Thymus (tissue), 11 donors: Measurements from ENCODE around the gene BRD7. TPM values are rescaled to one million over a fixed set of nuclear protein-coding genes. Genes with fewer than 3 reads are reported as not detected.

Experiments used
- DNase-seq, 9 donors: peaks; one replicate each; pipeline ENCODE4 v3.0.0-alpha.2; 2013; ENCODE audit warnings: low spot score in 9 of 9, low read depth in 6 of 9, missing footprints in 1 of 9
- H3K27ac ChIP-seq, 2 donors: one replicate each; pipeline ENCODE4 v1.5.1; 2013; ENCODE audit warnings: control low read depth in 1 of 2, low read depth in 1 of 2, low read length in 1 of 2, mild to moderate bottlenecking in 1 of 2, moderate library complexity in 1 of 2
- H3K27me3 ChIP-seq, 2 donors: one replicate each; pipeline ENCODE4 v1.5.1; 2013; ENCODE audit warnings: low read length in 1 of 2; ENCODE audit not compliant: control insufficient read depth in 2 of 2, insufficient read depth in 1 of 2
- H3K36me3 ChIP-seq, 2 donors: one replicate each; pipeline ENCODE4 v1.5.1; 2013; ENCODE audit warnings: low read length in 1 of 2, mild to moderate bottlenecking in 1 of 2, moderate library complexity in 1 of 2; ENCODE audit not compliant: control insufficient read depth in 2 of 2, insufficient read depth in 2 of 2
- H3K4me1 ChIP-seq, 2 donors: one replicate each; pipeline ENCODE4 v1.5.1; 2013; ENCODE audit warnings: low read length in 2 of 2; ENCODE audit not compliant: control insufficient read depth in 2 of 2, insufficient read depth in 2 of 2
- H3K4me3 ChIP-seq, 2 donors: one replicate each; pipeline ENCODE4 v1.5.1; 2013; ENCODE audit warnings: low read length in 2 of 2, control low read depth in 1 of 2, mild to moderate bottlenecking in 1 of 2
- H3K9me3 ChIP-seq, 2 donors: one replicate each; pipeline ENCODE4 v1.5.1; 2013; ENCODE audit warnings: low read length in 1 of 2, mild to moderate bottlenecking in 1 of 2; ENCODE audit not compliant: control insufficient read depth in 2 of 2, insufficient read depth in 1 of 2
- WGBS: extraction: QIAGEN DNeasy Blood & Tissue Kit; methylation state at CpG from one replicate; pipeline ENCODE4 v1.1.7; 2013; 5-methylcytosine and 5-hydroxymethylcytosine counted together
- polyA plus RNA-seq: library from polyadenylated mRNA; stranded (reverse); fragments of 200-250 nt; gene quantifications from one replicate; pipeline ENCODE4 v1.2.3, GENCODE V29; 2013
- total RNA-seq: library from RNA; stranded (reverse); fragments of 120-200 nt; gene quantifications from one replicate; pipeline ENCODE4 v1.2.4, GENCODE V29; 2013
- donor health status: healthy.

The BRD7 gene
- total and polyA plus RNA-seq, 2 donors: 58.8 to 88.3 TPM

DNA sequence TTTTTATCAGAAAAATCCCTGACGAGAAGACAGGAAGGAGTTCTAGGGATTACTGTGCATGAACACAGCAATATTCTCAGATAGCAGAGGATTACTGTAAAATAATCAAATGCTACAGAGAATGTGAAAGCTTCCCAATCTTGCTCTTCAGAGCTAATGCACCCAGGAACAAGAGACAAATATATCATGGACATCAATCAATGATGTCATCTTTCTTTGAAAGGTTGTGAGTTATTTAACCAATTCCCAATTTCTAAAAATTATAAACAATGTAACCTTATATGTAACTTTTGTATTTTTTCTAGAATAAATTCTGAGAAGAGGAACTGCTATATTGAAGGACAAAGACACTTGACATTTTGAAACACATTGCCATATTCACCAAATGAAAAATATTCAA, 46.5 kb downstream of the BRD7 start:
- WGBS: 99% methylated on average over 1 of the region's 1 CpG
- no peak for DNase-seq
- no peak overlapping the region for H3K27ac ChIP-seq
- no peak overlapping the region for H3K4me3 ChIP-seq
- H3K27me3 ChIP-seq: no peaks in the 10 kb centered on the region
- no peaks in the 10 kb centered on the region for H3K4me1 ChIP-seq
- H3K36me3 ChIP-seq: peaks cover 47 to 87% of the 10 kb centered on the region in 2 donors
- no peaks in the 10 kb centered on the region for H3K9me3 ChIP-seq

DNA sequence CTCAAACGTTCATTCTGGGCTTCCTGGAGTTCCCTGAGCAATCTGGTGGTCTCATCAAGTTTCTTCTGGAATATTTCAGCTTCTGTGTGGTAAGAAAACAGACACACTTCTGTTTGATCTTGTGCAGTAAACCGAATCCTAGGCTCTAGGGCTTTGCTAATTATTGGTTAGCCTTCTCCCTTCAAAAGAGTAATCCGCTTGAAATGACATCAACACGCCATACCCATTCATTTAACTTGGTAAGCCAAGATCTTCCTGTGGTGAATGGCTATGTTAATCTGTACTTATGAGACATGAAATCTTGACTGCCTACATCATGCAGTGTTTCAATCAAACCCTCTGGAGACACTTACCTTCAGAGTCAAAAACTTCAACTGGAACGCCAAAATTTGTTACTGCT, 48.5 kb downstream of the BRD7 start:
- Histone ChIP-seq H3K36me3 (peaks cover 59 to 89% of the 10 kb centered on the region in 2 donors), H3K4me3 (no peak overlapping the region), H3K4me1 (no peaks in the 10 kb centered on the region), H3K9me3 (no peaks in the 10 kb centered on the region), H3K27me3 (no peaks in the 10 kb centered on the region), H3K27ac (no peak overlapping the region)
- DNase-seq: no peak
- WGBS: 95% methylated on average over 5 of the region's 5 CpGs

DNA sequence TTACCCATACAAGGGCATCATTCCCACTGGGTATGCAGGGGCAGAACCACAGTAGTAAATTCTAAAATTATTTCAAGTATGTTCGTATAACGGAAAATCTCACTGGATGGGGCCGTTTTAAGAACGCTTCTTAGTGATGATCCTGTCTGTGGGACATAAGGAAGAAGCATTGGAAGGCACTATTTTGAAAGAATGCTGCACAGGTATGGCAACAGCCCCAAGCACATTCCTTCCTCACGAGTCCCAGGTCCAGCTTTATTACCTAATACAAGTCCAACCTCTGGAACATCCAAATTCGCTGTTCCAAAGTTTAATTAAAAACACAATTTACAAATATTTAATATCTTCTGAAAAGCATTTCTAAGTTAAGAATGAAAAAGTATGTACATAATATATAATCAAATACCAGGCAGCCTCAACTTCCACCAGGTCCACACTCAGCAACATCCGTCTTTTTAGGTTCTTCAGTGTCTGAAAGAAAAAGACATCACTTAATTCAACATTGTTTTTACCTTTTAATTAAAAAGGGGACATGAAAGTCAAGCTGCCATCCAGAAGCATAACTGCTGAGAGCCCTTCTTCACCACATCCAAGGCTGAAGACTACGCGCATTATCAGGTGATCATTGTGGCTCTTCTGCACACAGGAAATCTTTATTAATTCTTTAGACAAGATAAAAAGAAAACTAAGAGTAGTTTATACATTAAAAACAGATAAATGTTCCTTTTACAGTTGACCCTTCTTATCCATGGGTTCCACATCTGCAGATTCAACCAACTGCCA, 49.8 kb downstream of the BRD7 start:
- no peaks in the 10 kb centered on the region for H3K4me1 ChIP-seq
- no peak overlapping the region for H3K4me3 ChIP-seq
- no peak for DNase-seq
- H3K9me3 ChIP-seq: no peaks in the 10 kb centered on the region
- WGBS: 92% methylated on average over 9 of the region's 9 CpGs
- peaks cover 59 to 89% of the 10 kb centered on the region in 2 donors for H3K36me3 ChIP-seq
- no peaks in the 10 kb centered on the region for H3K27me3 ChIP-seq
- no peak overlapping the region for H3K27ac ChIP-seq

DNA sequence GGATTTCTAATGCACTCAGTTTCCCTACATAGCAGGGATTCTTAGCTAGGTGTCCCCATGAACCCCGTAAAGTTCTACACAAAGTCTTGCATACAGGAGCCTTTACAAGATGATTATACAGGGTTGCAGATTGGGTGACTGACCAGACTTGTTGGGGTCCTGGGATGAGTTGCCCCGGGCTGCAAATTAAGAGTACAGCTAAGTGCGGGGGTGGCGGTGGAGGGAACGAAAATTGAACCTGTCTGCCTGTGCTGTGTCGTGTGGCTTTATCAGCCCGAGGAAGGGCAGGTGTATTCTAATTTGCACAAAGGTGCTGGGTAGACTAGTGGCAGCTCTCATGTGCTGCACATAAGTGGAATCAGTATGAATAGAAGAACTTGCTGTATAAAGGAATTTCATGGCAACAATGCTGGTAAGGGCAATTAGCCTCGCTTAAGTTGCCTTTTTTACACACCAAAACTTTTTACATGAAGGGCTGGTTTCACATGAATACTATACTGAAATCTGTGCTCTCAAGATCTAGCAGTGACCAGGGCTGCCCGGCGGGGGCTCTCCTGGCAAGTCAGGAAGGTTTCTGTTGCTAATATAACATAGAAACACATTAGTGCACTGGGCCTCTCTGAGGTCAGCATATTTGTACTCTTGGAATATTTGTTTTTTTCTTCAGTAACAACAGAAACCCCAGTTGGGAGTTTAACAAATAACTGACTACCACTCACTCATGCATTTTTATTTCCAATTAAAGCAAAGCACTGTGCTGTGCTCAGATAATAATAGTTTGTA, 51.7 kb downstream of the BRD7 start:
- peaks cover 69 to 89% of the 10 kb centered on the region in 2 donors for H3K36me3 ChIP-seq
- no peak for DNase-seq
- H3K27ac ChIP-seq: no peak overlapping the region
- no peaks in the 10 kb centered on the region for H3K4me1 ChIP-seq
- H3K9me3 ChIP-seq: no peaks in the 10 kb centered on the region
- H3K27me3 ChIP-seq: no peaks in the 10 kb centered on the region
- no peak overlapping the region for H3K4me3 ChIP-seq
- WGBS: 92% methylated on average over 10 of the region's 10 CpGs

DNA sequence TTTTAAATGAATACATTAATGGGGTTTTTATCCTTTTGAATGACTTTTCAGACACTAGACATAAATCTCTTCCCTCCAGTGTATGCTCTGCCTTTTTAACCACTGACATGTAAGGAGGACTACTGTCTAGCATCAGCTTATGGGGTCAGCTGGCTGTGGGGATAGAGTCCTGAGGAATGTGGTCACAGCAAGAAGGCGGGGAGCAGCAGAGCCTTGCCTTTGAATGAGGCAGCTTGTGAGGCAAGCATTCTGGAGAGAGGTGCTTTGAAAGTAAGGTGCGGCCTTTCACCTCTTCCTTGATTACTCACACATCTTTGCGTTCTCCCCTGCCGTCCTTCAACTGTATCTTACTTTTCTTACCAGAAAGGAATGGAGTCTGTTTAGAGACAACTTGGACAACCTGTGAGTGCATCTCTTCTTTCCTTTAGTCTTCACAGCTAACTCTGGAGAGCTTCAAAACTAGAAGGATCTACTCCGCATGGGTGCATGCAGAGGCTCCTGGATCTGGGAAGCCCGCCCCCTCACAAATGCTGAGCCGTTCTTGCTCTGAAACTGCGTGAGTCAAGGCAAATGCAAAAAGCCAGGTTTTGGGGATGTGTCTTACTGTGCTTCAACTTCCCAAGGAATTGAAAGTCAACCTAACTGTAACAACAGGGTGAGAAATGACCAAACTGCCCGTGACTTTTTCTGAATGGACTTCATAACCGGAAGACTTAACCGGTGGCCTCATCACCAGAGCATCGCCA, 52.5 kb downstream of the BRD7 start:
- H3K4me3 ChIP-seq: no peak overlapping the region
- H3K27me3 ChIP-seq: no peaks in the 10 kb centered on the region
- no peaks in the 10 kb centered on the region for H3K9me3 ChIP-seq
- 94% methylated on average over 12 of the region's 12 CpGs for WGBS
- H3K36me3 ChIP-seq: peaks cover 76 to 85% of the 10 kb centered on the region in 2 donors
- no peak overlapping the region for H3K27ac ChIP-seq
- no peak for DNase-seq
- H3K4me1 ChIP-seq: no peaks in the 10 kb centered on the region

DNA sequence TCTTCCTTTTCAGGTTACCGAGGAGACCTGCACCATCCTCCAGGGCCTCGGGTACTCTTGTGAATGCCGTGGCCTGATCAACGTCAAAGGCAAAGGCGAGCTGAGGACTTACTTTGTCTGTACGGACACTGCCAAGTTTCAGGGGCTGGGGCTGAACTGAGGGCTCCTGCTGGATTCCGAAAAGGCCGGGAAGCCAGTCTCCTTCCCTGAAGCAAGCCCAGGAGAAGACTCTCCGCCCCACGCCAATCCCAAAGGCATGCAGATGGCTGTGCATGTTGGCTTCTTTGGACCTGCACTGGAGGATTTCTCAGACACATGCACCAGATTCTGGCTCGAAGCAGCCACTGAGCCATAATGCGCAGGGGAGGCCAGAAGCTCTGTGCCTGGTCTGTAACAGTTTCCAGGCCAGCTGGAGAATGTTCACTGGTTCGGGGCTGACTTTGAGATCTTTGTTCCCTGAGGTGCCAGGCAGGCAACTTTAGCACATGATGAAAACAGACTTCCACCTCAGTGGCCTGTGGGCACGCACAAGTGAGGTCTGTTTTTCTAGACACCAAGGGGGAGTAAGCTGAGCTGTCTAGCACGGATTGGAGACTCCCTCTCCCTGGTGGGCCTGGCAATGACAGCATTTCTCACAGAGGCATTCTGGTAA, 53.3 kb downstream of the BRD7 start:
- Histone ChIP-seq H3K27me3 (no peaks in the 10 kb centered on the region), H3K36me3 (peaks cover 71 to 78% of the 10 kb centered on the region in 2 donors), H3K4me3 (no peak overlapping the region), H3K9me3 (no peaks in the 10 kb centered on the region), H3K27ac (no peak overlapping the region), H3K4me1 (no peaks in the 10 kb centered on the region)
- no peak for DNase-seq
- WGBS: 96% methylated on average over 15 of the region's 15 CpGs

DNA sequence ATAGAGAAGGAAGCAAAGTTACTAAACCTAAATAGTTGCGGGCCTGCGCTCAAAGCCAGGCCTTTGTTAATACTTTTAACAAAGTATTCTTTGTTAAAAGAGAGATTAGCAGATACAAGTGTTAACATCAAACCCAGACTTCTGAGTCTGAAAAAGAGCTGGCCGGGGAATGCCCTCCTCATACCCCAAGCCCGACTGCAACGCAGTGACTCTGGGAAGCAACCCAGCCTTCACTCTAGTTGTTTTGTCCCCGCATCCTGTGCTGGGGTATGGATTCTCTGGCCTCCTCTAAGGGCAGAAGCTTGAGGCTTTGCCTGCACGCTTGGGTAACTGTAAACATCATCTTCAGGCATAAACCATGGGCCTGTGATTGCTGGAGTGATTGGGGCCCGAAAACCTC, 54.1 kb downstream of the BRD7 start:
- DNase-seq: no peak
- Histone ChIP-seq H3K27ac (no peak overlapping the region), H3K4me1 (no peaks in the 10 kb centered on the region), H3K27me3 (no peaks in the 10 kb centered on the region), H3K4me3 (no peak overlapping the region), H3K36me3 (peaks cover 70% of the 10 kb centered on the region in 2 donors), H3K9me3 (no peaks in the 10 kb centered on the region)
- 95% methylated on average over 8 of the region's 8 CpGs for WGBS

DNA sequence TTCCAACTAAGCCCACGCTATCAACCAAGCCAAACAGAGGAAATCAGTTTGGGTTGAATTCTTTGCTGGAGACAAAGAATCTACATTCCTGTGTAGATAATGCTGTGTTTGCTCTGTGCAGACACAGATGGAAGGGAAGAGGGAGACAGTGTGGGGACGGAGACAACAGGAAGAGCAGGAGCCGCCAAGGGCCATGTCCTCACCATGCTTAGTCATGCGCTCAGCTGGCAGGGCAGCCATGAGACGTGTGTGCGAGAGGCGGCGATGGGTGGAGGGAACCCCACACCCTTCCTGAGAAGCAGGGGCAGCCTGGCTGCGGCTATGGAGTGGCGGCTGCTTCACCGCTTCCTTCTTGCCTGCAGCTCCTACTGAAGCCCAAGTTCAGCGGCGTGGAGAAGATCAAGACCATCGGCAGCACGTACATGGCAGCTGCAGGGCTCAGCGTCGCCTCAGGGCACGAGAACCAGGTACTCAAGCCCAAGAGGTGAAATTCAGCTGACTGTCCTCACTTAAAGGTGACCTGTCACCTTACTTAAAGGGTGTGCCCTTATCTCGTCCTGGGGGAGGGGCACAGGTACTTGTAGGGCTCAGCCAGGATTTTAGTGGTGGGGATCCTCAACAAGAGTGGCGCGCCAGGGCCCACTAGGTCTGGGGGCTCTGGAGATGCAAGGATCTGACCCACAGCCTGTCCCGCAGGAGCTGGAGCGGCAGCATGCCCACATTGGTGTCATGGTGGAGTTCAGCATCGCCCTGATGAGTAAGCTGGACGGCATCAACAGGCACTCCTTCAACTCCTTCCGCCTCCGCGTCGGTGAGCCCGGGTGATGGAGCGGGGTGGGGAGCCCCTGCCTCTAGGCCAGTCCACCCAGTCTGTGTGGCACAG, 55.0 kb downstream of the BRD7 start:
- no peak for DNase-seq
- 58% methylated on average over 31 of the region's 31 CpGs for WGBS

More for the DNA sequence above, 55.0 kb downstream of the BRD7 start:
- Histone ChIP-seq H3K4me3 (no peak overlapping the region), H3K4me1 (no peaks in the 10 kb centered on the region), H3K9me3 (no peaks in the 10 kb centered on the region), H3K36me3 (peaks cover 64 to 70% of the 10 kb centered on the region in 2 donors), H3K27me3 (no peaks in the 10 kb centered on the region), H3K27ac (no peak overlapping the region)
